HepG2 (cell line): Measurements from ENCODE around the gene ILDR2. TPM values are rescaled to one million over a fixed set of nuclear protein-coding genes. Genes with fewer than 3 reads are reported as not detected.

ENCODE experiments used
- ATAC-seq: fragments of 200-7000 bp; cut with Tn5 transposase; 3 replicates; pipeline ENCODE4 v1.9.1; 2020; ENCODE audit warnings: mild to moderate bottlenecking, moderate library complexity
- BruUV-seq: library from RNA; stranded (reverse); fragments of 400-500 nt; replicated peaks from 2 replicates; lab custom pipeline; 2021; lab: Mats Ljungman, UMichigan
- CTCF ChIA-PET: fragments of 300-600 bp; formaldehyde crosslinking; extraction: SDS; loops from one replicate; lab custom pipeline; 2021; ENCODE audit warnings: low total read pairs, inconsistent platforms, low intra/inter-chr PET ratio; lab: Yijun Ruan, JAX
- POLR2A ChIA-PET: fragments of 350-600 bp; sonication (Branson Sonifier 250); formaldehyde crosslinking; loops from one replicate; lab custom pipeline; 2020; ENCODE audit warnings: antibody characterized with exemption, inconsistent platforms; lab: Yijun Ruan, JAX
- DNase-seq: peaks from one replicate; pipeline ENCODE4 v3.0.0-alpha.2; 2015; ENCODE audit warnings: low spot score
- FAIRE-seq: peaks from 3 replicates; lab custom pipeline; 2011; peaks lifted over from hg19 to GRCh38; lab: Jason Lieb, UNC
- H2AFZ ChIP-seq: one replicate; pipeline ENCODE4 v1.6.1; 2011; ENCODE audit warnings: low read length, inconsistent platforms
- H3K27ac ChIP-seq: fragments of 300-600 bp; 3 replicates; pipeline ENCODE4 v1.8.0; 2011; ENCODE audit warnings: mixed run types, mild to moderate bottlenecking, mixed read lengths, low read length, inconsistent platforms; ENCODE audit not compliant: insufficient read depth; ENCODE audit errors: extremely low read length
- H3K27me3 ChIP-seq, 2 experiments: fragments of 200-600 bp in 1 of 2; 2 replicates in 1 of 2; 3 replicates in 1 of 2; pipeline versions ENCODE4 v1.6.0 to v1.8.0; 2011; ENCODE audit warnings: low read length in 2 of 2, mild to moderate bottlenecking in 2 of 2, moderate library complexity in 2 of 2, inconsistent platforms in 1 of 2; ENCODE audit not compliant: insufficient read depth in 2 of 2, control insufficient read depth in 1 of 2
- H3K36me3 ChIP-seq, 2 experiments: fragments of 200-600 bp in 1 of 2; replicated peaks in 1 of 2; 2 replicates in 1 of 2; 3 replicates in 1 of 2; pipeline versions ENCODE4 v1.5.1 to v1.8.0; 2011; ENCODE audit warnings: low read length in 2 of 2, inconsistent platforms in 1 of 2; ENCODE audit not compliant: insufficient read depth in 2 of 2, control insufficient read depth in 1 of 2
- H3K4me1 ChIP-seq: 2 replicates; pipeline ENCODE4 v1.5.1; 2012; ENCODE audit warnings: low read length, inconsistent platforms; ENCODE audit not compliant: insufficient read depth
- H3K4me2 ChIP-seq: 2 replicates; pipeline ENCODE4 v1.6.0; 2011; ENCODE audit warnings: low read depth, low read length, inconsistent platforms
- H3K4me3 ChIP-seq, 3 experiments: fragments of 200-600 bp in 1 of 3; sonication (generic), shearing (Covaris generic) in 1 of 3; replicated peaks in 1 of 3; 2 replicates each; pipeline ENCODE4 v1.5.1; 2011 to 2016; ENCODE audit warnings: low read length in 3 of 3, inconsistent platforms in 2 of 3, low read depth in 2 of 3, mild to moderate bottlenecking in 2 of 3, control low read depth in 1 of 3, mixed read lengths in 1 of 3; ENCODE audit not compliant: insufficient read depth in 1 of 3
- H3K79me2 ChIP-seq: one replicate; pipeline ENCODE4 v1.6.1; 2011; ENCODE audit warnings: low read length, inconsistent platforms; ENCODE audit not compliant: insufficient read depth
- H3K9ac ChIP-seq: 2 replicates; pipeline ENCODE4 v1.6.0; 2011; ENCODE audit warnings: mild to moderate bottlenecking, low read depth, low read length, inconsistent platforms; ENCODE audit not compliant: insufficient read depth
- H3K9me3 ChIP-seq: 2 replicates; pipeline ENCODE4 v1.5.1; 2012; ENCODE audit warnings: mild to moderate bottlenecking, low read length
- H4K20me1 ChIP-seq: 2 replicates; pipeline ENCODE4 v1.6.0; 2011; ENCODE audit warnings: inconsistent platforms, mild to moderate bottlenecking, low read length, moderate library complexity; ENCODE audit not compliant: insufficient read depth
- GPN1 ChIP-seq: sonication (generic); formaldehyde crosslinking; IDR thresholded peaks from 2 replicates; pipeline ENCODE4 v1.5.1; 2020; ENCODE audit warnings: missing genetic modification reagents, borderline replicate concordance
- TEAD3 ChIP-seq: optimal IDR thresholded peaks from 2 replicates; pipeline ENCODE3; 2016; ENCODE audit warnings: borderline replicate concordance
- ZNF251 ChIP-seq: sonication (generic); formaldehyde crosslinking; IDR thresholded peaks from 2 replicates; pipeline ENCODE4 v1.9.0; 2021; ENCODE audit warnings: mild to moderate bottlenecking, missing genetic modification reagents
- ZNF563 ChIP-seq: sonication (generic); formaldehyde crosslinking; IDR thresholded peaks from 2 replicates; pipeline ENCODE4 v1.8.0; 2022; ENCODE audit warnings: mild to moderate bottlenecking, moderate library complexity, missing genetic modification reagents
- WGBS: methylation state at CpG from one replicate; pipeline ENCODE4 v1.1.6; 2017; ENCODE audit warnings: low lambda C conversion rate; 5-methylcytosine and 5-hydroxymethylcytosine counted together
- in situ Hi-C: cut with HindIII; loops from 2 replicates; pipeline ENCODE4 v1.10.0; 2017; ENCODE audit warnings: low pct_unique_long_range_greater_than_20kb; ENCODE audit not compliant: extremely low pct_ligation_motif_present
- intact Hi-C: fragments of 100-400 bp; cut with micrococcal nuclease; formaldehyde crosslinking; loops from one replicate; pipeline ENCODE4 v1.10.0; 2022; ENCODE audit not compliant: unreplicated experiment
- polyA plus RNA-seq, 8 experiments: library from polyadenylated mRNA; depleted of rRNA in 3 of 8; stranded (reverse) in 7 of 8; unstranded in 1 of 8; fragments of >200 nt; fragmentation: Illumina TruSeq in 4 of 8; extraction: Trizol in 4 of 8; gene quantifications; 2 replicates each; pipeline versions ENCODE4 v1.2.1 to v1.2.3, GENCODE V29; 2011 to 2016; ENCODE audit warnings: low read depth in 4 of 8, missing spikeins in 1 of 8, mixed read lengths in 1 of 8; ENCODE audit not compliant: insufficient read depth in 1 of 8
- total RNA-seq, 5 experiments: library from RNA; depleted of rRNA; stranded (reverse); fragments of >200 nt; fragmentation: Illumina TruSeq; extraction: Trizol; gene quantifications; 2 replicates each; pipeline ENCODE4 v1.2.3, GENCODE V29; 2016; ENCODE audit warnings: low read depth in 1 of 5
- TF ChIP-seq, protein P1 (sequence below): sonication (generic); formaldehyde crosslinking; IDR thresholded peaks from 2 replicates; pipeline ENCODE4; 2020; ENCODE audit warnings: missing genetic modification reagents, mild to moderate bottlenecking, borderline replicate concordance

The ILDR2 gene
- total and polyA plus RNA-seq, 2 of the 13 experiments (the other 11 are each of a cell fraction or from before 2014, with no cell fraction given): 0.04 TPM; not detected in 1

DNA sequence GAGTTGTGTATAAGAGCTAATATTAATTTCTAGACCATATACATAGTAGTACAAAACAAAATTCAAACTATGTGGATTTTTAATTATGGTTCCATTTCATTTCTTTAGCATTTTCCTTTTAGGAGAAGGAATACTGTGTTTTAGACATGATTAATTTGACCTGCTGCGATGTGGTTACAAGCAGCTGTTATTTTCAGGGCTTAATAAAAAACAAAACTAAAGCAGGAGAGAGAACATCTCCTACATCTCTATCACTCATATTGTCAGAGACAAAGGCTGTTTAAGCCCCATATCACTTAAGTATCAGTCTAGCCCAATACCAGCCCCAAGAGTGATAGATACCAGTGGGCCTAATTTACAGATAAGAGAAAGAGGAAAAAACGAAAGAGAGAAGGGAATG lies 47.6 kb downstream of the ILDR2 start:
- CTCF ChIA-PET: no interaction called here
- no peak for DNase-seq
- FAIRE-seq: no peak
- WGBS: 21% methylated on average over 2 of the region's 2 CpGs
- Histone ChIP-seq H3K36me3 (no peaks in the 10 kb centered on the region), H3K4me2 (no peak overlapping the region), H3K79me2 (no peaks in the 10 kb centered on the region), H3K27me3 (peaks cover 1 to 4% of the 10 kb centered on the region in 2 experiments; a peak in 2 of 5 replicates), H3K27ac (no peak overlapping the region), H2AFZ (no peak overlapping the region), H3K4me3 (no peak overlapping the region), H3K9ac (no peak overlapping the region), H4K20me1 (no peaks in the 10 kb centered on the region), H3K4me1 (peaks cover 5% of the 10 kb centered on the region; the same call in 1 of the 2 replicates), H3K9me3 (no peaks in the 10 kb centered on the region)
- POLR2A ChIA-PET: no interaction called here
- in situ Hi-C loops: no loop called here
- no peak for ATAC-seq
- no TSS peak for BruUV-seq
- TF ChIP-seq, protein P1, sequence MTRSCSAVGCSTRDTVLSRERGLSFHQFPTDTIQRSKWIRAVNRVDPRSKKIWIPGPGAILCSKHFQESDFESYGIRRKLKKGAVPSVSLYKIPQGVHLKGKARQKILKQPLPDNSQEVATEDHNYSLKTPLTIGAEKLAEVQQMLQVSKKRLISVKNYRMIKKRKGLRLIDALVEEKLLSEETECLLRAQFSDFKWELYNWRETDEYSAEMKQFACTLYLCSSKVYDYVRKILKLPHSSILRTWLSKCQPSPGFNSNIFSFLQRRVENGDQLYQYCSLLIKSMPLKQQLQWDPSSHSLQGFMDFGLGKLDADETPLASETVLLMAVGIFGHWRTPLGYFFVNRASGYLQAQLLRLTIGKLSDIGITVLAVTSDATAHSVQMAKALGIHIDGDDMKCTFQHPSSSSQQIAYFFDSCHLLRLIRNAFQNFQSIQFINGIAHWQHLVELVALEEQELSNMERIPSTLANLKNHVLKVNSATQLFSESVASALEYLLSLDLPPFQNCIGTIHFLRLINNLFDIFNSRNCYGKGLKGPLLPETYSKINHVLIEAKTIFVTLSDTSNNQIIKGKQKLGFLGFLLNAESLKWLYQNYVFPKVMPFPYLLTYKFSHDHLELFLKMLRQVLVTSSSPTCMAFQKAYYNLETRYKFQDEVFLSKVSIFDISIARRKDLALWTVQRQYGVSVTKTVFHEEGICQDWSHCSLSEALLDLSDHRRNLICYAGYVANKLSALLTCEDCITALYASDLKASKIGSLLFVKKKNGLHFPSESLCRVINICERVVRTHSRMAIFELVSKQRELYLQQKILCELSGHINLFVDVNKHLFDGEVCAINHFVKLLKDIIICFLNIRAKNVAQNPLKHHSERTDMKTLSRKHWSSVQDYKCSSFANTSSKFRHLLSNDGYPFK (CRISPR knock-in tag): no peak
- TF ChIP-seq GPN1 (CRISPR knock-in tag) (no peak), ZNF563 (no peak)
- intact Hi-C loops: no loop called here

DNA sequence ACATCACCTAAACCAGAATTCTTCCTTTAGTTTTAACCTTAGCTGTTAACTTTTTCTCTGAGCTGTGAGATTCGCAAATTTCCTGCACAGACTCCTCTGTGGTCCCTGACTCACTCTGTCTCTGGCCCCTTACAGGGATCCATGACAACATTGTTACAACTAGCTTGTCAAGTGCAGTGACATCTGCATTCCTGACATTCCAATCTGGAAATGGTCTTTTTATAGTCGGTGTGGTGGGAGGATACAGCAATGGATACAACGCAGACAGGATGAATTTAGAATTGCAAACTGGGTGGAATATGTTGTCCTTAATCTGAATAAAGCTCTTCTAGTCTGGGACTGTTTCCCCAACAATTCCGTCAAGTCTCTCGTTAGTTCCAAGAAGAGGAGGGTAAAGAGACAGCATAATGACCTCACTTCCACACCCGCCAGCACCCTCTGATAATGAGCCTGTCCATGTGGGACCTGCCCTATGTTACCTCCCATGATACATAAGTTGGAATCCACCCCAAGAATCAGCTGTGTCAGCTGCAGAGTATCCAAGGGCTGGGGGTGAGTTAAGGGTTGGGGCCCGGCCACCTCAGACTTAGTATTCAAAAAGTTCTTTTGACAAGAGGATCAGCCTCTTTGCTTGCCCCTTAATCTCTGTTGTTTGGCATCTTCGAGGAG lies 49.4 kb downstream of the ILDR2 start:
- H3K36me3 ChIP-seq: no peaks in the 10 kb centered on the region
- H3K27ac ChIP-seq: no peak overlapping the region
- ATAC-seq: no peak
- no peak for FAIRE-seq
- no peak overlapping the region for H3K9ac ChIP-seq
- no peaks in the 10 kb centered on the region for H3K9me3 ChIP-seq
- no peaks in the 10 kb centered on the region for H4K20me1 ChIP-seq
- intact Hi-C loops: no loop called here
- no peak overlapping the region for H3K4me2 ChIP-seq
- H3K79me2 ChIP-seq: no peaks in the 10 kb centered on the region
- no peak overlapping the region for H3K4me3 ChIP-seq
- 45% methylated on average over 7 of the region's 8 CpGs for whole genome bisulfite sequencing
- no peak overlapping the region for H2AFZ ChIP-seq
- DNase-seq: peak; percentile 10
- ChIA-PET CTCF (no interaction called here), POLR2A (no interaction called here)
- H3K4me1 ChIP-seq: peaks cover 5% of the 10 kb centered on the region; the same call in 1 of the 2 replicates
- peaks cover 1 to 9% of the 10 kb centered on the region in 2 experiments; a peak in 2 of 5 replicates for H3K27me3 ChIP-seq
- BruUV-seq: no TSS peak
- in situ Hi-C loops: no loop called here
- no peak for TF ChIP-seq ZNF251 (CRISPR knock-in tag)
- TF ChIP-seq TEAD3 (CRISPR knock-in tag): peak; percentile 28
